ENCODE data around the gene TPP2. TPM values are rescaled to one million over a fixed set of nuclear protein-coding genes. Genes with fewer than 3 reads are reported as not detected.

Gene TPP2
- total RNA-seq, 1 donor from 2014 or later: 51.4 TPM

DNA sequence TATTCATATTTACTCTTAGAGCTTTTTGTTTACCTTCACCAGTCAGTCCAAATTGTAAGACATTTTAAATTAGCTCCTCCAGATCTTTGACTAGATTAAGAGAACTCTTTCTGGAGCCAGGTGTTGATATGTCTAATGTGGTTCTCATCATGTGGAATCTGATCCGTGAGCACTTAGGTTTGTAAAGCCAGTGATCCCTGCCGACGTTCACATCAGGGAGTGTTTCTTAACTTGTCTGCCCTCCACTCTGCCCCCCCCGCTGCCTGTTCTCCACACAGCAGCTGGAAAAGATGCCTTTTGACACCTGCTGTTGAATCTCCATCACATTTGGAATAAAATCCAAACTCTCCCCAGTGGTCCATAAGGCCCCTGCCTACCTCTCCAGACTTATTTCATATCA is 80.3 kb downstream of the TPP2 start:
- TF ChIP-seq, protein P1, sequence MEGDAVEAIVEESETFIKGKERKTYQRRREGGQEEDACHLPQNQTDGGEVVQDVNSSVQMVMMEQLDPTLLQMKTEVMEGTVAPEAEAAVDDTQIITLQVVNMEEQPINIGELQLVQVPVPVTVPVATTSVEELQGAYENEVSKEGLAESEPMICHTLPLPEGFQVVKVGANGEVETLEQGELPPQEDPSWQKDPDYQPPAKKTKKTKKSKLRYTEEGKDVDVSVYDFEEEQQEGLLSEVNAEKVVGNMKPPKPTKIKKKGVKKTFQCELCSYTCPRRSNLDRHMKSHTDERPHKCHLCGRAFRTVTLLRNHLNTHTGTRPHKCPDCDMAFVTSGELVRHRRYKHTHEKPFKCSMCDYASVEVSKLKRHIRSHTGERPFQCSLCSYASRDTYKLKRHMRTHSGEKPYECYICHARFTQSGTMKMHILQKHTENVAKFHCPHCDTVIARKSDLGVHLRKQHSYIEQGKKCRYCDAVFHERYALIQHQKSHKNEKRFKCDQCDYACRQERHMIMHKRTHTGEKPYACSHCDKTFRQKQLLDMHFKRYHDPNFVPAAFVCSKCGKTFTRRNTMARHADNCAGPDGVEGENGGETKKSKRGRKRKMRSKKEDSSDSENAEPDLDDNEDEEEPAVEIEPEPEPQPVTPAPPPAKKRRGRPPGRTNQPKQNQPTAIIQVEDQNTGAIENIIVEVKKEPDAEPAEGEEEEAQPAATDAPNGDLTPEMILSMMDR (IDR thresholded peaks at IDR 0.05; ENCODE audit: insufficient read depth, low read length, poor library complexity, severe bottlenecking): no peak
- H3K4me3 ChIP-seq (ENCODE audit: low read depth, low read length): no peak overlapping the region
- no peaks in the 10 kb centered on the region for H3K27me3 ChIP-seq (ENCODE audit: control insufficient read depth, insufficient read depth, low read length)
- peaks cover 1% of the 10 kb centered on the region for H3K36me3 ChIP-seq (ENCODE audit: control insufficient read depth, insufficient read depth, low read length)
- no peak for DNase-seq (ENCODE audit: low read depth)

DNA sequence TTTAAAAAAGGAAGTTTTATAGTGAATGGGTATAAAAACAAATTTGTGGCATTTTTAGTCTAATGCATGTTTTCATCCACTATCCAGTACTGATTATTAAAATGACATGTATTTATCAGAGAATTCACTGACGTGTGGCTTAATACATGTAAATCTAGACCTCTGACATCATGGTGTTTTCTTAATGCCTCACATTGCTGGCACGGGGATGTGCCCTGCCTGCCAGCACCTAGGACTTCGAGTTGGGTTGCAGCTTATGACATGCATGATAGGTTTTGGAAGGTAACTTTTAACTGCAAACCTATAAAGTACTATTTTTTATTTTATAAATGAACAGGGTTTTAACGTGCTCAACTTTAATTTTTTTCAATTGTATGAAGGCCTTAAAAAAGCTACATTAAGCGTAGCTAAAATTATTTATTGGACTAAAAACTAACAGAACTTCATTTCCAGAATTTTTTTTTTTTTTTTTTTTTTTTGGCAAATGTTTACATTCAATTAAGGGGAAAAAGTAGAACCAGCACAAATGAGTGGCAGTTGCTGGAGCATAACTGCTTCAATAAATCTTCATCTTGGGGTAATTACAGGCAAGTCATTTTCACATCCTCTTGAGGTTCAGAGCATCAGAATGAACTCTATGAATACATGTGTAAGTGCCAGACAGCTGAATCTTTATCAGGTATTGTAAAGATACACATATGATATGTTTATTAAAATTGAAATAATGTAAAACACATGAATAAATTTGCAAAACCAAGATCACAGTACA is 81.7 kb downstream of the TPP2 start:
- Histone ChIP-seq H3K36me3 (ENCODE audit: control insufficient read depth, insufficient read depth, low read length) (no peaks in the 10 kb centered on the region), H3K4me3 (ENCODE audit: low read depth, low read length) (no peak overlapping the region), H3K27me3 (ENCODE audit: control insufficient read depth, insufficient read depth, low read length) (no peaks in the 10 kb centered on the region)
- TF ChIP-seq, protein P1 (IDR thresholded peaks at IDR 0.05; ENCODE audit: insufficient read depth, low read length, poor library complexity, severe bottlenecking): no peak
- no peak for DNase-seq (ENCODE audit: low read depth)

DNA sequence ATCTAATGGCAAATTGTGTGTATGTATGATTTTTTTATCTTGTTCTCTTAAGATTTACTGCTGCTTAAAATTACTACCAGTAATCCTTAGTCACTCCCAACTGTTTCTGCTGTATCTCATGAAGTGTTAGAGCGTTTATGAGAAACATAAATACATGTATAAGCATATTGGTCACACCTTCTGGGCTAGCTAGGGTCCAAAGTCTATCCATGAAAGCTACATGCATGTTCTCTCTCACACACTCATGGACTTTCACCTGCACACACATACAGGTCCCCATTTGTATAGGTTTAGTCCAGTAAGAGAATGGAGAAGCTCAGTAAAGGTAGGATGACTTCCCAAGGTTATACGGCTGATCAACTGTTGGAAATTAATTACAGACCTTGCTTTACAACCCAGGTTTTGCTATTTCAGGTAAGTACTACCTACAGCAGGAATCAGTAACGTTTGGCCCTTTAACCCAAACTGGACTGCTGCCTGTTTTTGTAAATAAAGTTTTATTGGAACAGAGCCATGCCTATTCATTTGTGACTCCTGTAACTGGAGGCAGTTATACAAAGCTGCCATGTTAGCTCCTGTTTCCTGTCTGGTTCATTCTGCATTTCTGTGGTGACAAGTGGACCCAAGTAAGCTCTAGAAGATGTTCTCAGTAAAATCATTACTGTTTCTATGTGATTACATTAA is 82.8 kb downstream of the TPP2 start:
- no peak overlapping the region for H3K4me3 ChIP-seq (ENCODE audit: low read depth, low read length)
- H3K27me3 ChIP-seq (ENCODE audit: control insufficient read depth, insufficient read depth, low read length): no peaks in the 10 kb centered on the region
- H3K36me3 ChIP-seq (ENCODE audit: control insufficient read depth, insufficient read depth, low read length): no peaks in the 10 kb centered on the region
- TF ChIP-seq, protein P1 (IDR thresholded peaks at IDR 0.05; ENCODE audit: insufficient read depth, low read length, poor library complexity, severe bottlenecking): no peak
- no peak for DNase-seq (ENCODE audit: low read depth)

DNA sequence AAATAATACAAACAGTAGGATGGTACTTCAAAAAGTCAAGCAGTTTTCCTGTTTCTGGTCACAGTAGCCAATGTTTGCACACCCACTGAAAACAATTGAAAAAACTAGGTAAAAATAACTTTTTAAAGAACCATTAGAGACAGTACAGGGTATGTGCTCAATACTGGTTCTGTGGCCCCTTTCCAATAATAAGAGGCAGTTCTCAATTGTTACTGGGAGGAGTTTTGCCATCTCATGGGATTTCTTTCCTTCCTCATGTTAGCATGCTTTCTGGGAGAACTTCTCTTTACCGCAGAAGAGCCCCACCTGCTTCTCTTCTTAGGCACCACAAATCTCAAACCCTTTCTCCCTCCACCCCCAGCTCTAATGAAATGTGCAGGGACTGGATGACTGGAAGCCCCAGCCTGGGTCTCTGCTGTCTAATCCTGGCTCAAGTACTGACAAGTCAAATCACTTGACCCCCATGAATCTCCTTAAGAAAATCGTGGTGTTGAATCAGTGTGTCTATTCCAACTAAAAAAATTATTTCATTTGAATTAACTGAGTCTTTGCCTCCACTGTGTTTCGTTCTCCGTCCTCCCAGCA is 83.4 kb downstream of the TPP2 start:
- no peak for DNase-seq (ENCODE audit: low read depth)
- Histone ChIP-seq H3K4me3 (ENCODE audit: low read depth, low read length) (no peak overlapping the region), H3K36me3 (ENCODE audit: control insufficient read depth, insufficient read depth, low read length) (no peaks in the 10 kb centered on the region), H3K27me3 (ENCODE audit: control insufficient read depth, insufficient read depth, low read length) (no peaks in the 10 kb centered on the region)
- TF ChIP-seq, protein P1 (IDR thresholded peaks at IDR 0.05; ENCODE audit: insufficient read depth, low read length, poor library complexity, severe bottlenecking): no peak

DNA sequence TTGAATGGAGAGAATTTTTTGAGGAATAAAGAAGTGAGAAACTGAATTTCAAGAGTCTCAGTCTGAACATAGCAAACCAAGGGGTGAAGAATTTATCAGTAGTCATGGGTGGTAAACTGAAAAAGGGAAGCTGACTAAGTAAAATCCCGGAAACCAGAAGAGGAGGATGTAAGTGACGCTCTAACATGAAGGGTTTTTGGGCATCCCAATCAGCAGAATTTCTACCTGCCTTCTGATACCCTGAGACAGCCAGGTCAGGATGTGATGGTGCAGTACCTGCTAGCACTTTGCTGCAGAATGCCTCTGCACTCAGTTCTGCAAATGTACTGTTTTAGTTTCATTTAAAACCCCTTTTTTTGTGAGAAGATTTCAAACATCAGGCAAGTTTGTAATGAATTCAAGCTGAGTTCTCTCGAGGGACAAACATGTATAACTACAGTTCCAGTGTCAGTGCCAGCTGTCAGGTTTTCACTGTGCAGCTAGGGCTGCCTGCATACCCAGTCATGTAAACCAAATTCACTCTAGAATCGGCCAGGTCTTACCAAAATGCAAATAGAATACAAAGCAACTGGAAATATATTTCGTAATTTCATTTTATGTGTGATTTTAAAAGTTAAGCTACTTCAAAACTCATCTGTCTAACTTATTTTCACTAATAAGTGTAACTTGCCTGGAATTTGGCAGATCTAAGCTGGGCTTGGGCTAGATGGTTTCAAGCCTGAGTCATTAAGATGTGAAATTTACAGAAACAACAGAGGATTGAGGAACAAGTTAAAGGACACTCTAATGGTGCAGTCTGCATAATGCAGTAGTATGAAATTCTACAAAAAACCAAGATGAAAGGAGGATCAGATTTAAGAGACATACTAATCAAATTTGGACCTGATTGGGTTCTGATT is 84.3 kb downstream of the TPP2 start:
- no peak for DNase-seq (ENCODE audit: low read depth)
- no peaks in the 10 kb centered on the region for H3K36me3 ChIP-seq (ENCODE audit: control insufficient read depth, insufficient read depth, low read length)
- H3K27me3 ChIP-seq (ENCODE audit: control insufficient read depth, insufficient read depth, low read length): no peaks in the 10 kb centered on the region
- no peak overlapping the region for H3K4me3 ChIP-seq (ENCODE audit: low read depth, low read length)
- TF ChIP-seq, protein P1 (IDR thresholded peaks at IDR 0.05; ENCODE audit: insufficient read depth, low read length, poor library complexity, severe bottlenecking): no peak

All from kidney epithelial cell (primary cell).